OCI-LY7 (cell line): ENCODE data around the gene KPNA2.

Source experiments
- EZH2phosphoT487 ChIP-seq: fragments of 200-600 bp; sonication (generic); IDR thresholded peaks from 2 replicates; pipeline ENCODE4 v1.6.1; 2018; ENCODE audit warnings: low read depth, borderline replicate concordance, mild to moderate bottlenecking, mixed run types, antibody characterized with exemption, low read length, moderate library complexity, mixed read lengths
- TF ChIP-seq, protein P1 (sequence below): fragments of 200-600 bp; sonication (generic); conservative IDR thresholded peaks from 2 replicates; pipeline ENCODE4 v1.5.1; 2014; ENCODE audit warnings: mild to moderate bottlenecking, antibody characterized with exemption, low read length, moderate library complexity, mixed read lengths

- TF ChIP-seq, protein P1, sequence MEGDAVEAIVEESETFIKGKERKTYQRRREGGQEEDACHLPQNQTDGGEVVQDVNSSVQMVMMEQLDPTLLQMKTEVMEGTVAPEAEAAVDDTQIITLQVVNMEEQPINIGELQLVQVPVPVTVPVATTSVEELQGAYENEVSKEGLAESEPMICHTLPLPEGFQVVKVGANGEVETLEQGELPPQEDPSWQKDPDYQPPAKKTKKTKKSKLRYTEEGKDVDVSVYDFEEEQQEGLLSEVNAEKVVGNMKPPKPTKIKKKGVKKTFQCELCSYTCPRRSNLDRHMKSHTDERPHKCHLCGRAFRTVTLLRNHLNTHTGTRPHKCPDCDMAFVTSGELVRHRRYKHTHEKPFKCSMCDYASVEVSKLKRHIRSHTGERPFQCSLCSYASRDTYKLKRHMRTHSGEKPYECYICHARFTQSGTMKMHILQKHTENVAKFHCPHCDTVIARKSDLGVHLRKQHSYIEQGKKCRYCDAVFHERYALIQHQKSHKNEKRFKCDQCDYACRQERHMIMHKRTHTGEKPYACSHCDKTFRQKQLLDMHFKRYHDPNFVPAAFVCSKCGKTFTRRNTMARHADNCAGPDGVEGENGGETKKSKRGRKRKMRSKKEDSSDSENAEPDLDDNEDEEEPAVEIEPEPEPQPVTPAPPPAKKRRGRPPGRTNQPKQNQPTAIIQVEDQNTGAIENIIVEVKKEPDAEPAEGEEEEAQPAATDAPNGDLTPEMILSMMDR: no peak
- TF ChIP-seq EZH2phosphoT487: no peak
These were observed 41.6 kb upstream of the KPNA2 start for GRCh38 chr17:67993998-67994361.
